DMS153 treated with DMSO at 0.1 percent for 48 hours (cell line): ENCODE measurements around the gene ZNF773.
"Not testable (repeated sequence)": the region's sequence is repeated elsewhere in the genome, so short reads cannot be mapped to it uniquely, and the experiment has no call there.

Source experiments
- DNase-seq: peaks from one replicate; lab custom pipeline; 2025; ENCODE audit not compliant: unreplicated experiment; lab: John Stamatoyannopoulos, UW

ZNF773 gene

DNA sequence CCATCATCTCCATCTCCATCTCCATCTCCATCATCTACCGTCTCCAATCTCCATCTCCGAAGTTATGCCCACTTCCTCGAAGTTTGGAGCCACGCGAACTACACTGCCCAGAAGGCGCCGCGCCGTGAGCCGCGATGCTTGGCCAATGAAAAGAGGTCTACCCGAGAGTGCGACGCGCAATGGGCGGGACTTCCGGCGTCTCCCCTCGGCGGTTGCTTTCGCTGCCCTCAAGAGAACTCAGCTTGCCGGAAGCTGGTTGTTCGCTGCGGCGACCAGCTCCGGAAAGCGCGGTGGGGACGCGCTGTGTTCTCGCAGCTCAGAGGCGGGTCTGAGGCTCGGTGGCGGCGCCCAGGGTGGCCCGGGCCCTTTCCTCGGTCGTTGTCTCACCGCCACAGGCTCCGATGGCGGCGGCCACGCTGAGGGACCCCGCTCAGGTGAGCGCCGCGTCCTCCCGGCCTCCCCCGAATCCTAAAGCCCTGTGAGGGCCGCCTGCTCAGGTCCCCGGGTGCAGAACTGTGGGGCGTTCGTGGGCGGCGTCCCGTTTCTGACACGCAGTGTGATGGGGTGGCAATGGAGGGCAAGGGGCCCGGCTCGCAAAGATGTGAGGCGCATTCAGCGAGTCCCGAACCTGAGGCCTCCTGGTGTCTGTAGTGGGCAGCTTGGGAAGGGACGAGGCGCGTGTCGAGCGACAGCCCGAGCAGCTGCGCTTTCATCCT, at the start of gene ZNF773:
ZNF773 (plus strand) TSS at position 259 of the 716 bp plus-strand sequence; CDS start at position 402, 143 bp downstream.
- DNase-seq: peak; percentile 37

DNA sequence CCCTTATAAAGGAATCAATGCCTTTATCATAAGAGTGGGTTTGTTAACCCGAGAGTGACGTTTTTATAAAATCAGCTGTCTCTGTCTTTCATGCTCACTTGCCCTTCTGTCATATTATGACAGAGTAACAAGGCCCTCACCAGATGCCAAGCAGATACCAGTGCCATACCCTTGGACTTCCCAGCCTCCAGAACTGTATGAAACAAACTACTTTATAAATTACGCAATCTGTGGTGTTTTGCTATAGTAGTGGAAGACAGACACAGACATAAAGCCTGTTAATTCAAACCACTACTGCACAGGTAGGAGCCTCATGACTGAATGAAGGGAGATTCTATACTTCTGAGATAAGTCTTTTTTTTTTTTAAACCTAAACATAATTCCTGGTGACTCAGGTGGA, 47.4 kb upstream of the ZNF773 start:
- DNase-seq: no peak

GRCh38 chr19:57465680-57466381, 33.9 kb upstream of the ZNF773 start:
- no peak for DNase-seq

DNA sequence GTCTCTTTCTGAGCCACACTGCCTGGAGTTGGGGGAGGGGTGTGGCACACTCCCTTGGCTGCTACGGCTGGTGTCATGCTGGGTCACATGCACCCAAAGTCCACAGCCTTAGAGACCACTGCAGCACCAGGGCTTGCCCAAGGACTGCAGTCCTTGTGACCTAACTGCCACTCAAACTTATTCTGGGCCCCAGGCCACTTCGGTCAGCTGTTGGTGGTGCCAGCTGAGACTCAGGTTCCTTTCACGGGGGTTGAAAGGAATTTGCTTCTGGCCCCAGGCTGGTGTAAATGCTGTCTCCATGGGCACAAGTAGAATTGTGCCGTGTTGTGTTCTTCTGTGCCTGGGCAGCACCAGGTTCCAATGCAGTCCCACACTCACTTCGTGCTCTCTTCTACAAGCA, 33.2 kb upstream of the ZNF773 start:
- DNase-seq: no peak

- DNase-seq: no peak
Observed at GRCh38 chr19:57473646-57474045, 26.1 kb upstream of the ZNF773 start.

GRCh38 chr19:57477191-57478008, 22.3 kb upstream of the ZNF773 start, which contains the start of gene ZNF772:
TSS of gene ZNF772 (minus strand) at chr19:57477566. CDS start at chr19:57477309, 257 bp downstream.
- DNase-seq: peak; percentile 75

GRCh38 chr19:57487477-57488298, 12.1 kb upstream of the ZNF773 start, which contains the start of gene ZNF419:
TSS of gene ZNF419 (plus strand) at chr19:57487750. CDS start at chr19:57487951, 201 bp downstream.
- peak; percentile 11 for DNase-seq

- DNase-seq: not testable (repeated sequence)
Observed at GRCh38 chr19:57488299-57488644, 11.5 kb upstream of the ZNF773 start.

- not testable (repeated sequence) for DNase-seq
Observed at GRCh38 chr19:57499332-57499679, 432 bp upstream of the ZNF773 start.

DNA sequence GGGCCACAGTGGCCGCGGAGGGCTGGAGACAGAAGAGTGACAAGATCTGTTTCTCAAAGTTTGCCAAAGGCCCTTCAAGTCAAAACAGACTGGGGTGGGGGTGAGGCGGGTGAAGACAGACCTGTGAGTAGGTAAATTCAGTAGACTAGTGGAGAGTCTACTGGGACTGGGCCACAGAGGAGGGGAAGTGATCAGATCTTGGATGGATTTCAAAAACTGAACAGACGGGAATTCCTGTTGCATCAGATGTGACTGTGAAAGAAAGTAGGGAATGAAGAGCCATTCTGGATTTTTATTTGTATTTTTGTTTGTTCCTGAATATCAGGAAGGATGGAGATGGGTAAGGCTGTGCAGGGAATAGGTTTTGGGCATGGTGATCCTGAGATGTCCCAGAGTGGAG, 662 bp downstream of the ZNF773 start:
- DNase-seq: not testable (repeated sequence)

DNA sequence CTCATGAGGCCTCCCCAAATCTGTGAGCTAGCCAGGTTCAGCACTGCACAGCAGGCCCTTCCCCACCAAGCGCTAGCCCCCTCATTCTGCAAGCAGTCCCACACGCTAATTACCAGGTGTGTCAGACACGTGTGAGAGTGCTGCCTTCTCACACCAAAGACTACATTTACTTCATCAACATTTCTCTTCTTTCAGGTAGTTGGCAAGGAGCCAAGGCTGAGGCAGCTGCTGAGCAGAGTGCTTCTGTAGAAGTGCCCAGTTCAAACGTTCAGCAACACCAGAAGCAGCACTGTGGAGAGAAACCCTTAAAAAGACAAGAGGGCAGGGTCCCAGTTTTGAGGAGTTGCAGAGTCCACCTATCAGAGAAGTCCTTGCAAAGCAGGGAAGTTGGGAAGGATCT, 6.4 kb downstream of the ZNF773 start:
- no peak for DNase-seq

DNA sequence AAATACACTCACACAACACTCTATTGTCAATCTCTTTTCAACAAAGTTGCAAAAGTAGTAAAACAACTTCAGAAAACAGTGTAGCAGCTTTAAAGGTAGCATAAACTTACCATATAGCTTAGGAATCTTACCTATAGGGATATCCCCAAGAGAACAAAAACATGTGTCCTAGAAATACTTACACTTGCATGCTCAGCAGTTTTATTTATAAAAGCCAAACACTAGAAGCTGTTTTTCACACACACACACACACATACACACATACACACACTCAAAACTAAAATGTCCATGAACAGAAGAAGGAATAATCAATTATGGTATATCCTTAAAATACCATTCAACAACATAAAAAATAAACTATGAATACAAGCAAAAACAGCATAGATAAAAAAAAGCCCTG, 11.7 kb downstream of the ZNF773 start:
- DNase-seq: no peak

GRCh38 chr19:57512845-57513244, 13.1 kb downstream of the ZNF773 start:
- DNase-seq: no peak

DNA sequence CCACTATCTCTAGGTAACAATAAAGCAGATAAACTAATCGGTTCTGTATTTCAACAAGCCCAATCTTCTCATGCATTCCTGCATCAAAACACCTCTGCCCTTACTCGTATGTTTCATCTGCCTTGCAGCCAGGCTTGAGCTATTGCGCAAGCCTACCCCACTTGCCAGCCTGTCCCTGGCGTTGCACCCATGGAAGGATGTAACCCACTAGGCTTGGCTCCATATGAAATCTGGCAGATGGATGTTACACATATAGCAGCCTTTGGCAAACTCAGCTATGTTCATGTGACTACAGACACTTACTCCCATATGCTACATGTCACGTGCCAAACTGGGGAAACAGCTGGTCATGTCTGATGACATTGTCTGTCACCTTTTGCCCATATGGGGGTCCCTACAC, 15.5 kb downstream of the ZNF773 start:
- no peak for DNase-seq

DNA sequence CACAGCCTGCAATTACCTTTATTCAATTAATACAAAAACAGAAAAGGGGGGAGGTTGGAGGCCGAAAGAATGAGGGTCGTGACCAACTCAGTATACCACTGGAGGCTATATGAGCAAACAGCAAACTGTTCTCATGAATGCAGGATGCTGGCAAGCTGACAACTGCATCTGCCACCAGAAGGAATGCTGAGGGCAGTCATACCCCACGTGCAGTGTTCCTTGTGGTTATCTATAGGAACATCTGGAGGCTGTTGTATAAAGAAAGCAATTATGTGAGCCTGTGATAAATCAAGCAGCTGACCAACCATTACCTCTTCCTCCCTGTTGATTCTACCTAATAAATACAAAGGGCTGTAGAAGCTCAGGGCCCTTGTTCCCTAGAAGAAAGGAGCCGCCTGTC, 18.3 kb downstream of the ZNF773 start:
- not testable (repeated sequence) for DNase-seq

GRCh38 chr19:57527136-57527881, 27.6 kb downstream of the ZNF773 start, which contains the start of gene ZNF549:
TSS of gene ZNF549 (plus strand) at chr19:57527356. CDS start at chr19:57527574, 218 bp downstream.
- DNase-seq: peak; percentile 58

DNA sequence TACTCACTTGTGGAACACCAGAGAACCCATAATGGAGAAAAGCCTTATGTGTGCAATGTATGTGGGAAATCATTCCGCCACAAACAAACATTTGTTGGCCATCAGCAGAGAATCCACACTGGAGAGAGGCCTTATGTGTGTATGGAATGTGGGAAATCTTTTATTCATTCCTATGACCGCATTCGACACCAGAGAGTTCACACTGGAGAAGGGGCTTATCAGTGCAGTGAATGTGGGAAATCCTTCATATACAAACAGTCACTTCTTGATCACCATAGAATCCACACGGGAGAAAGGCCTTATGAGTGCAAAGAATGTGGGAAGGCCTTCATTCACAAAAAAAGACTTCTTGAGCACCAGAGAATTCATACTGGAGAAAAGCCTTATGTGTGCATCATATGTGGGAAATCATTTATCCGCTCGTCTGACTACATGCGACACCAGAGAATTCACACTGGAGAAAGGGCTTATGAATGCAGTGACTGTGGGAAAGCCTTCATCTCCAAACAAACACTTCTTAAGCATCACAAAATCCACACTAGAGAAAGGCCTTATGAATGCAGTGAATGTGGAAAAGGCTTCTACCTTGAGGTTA, 38.3 kb downstream of the ZNF773 start:
- DNase-seq: no peak

- DNase-seq: no peak
Observed at GRCh38 chr19:57546513-57546912, 46.8 kb downstream of the ZNF773 start.

DNA sequence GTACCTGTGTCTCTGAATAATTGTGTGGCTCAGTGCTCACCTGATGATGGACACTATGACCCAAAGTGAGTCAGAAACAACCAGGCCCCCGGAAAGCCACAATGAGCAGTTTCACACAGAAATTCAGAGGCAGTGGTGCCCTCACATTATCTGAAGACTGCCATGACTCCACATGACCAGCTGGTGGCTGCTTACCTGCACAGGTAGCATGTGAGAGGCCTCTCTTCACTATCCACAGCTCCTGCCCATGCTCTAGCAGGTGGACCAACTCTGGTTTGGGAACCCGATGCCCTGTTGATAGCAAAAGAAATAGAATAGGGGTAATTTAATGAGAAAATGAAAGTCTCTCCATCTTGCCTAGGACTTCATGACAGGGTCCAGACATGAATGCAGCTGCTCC, 52.7 kb downstream of the ZNF773 start:
- no peak for DNase-seq

- DNase-seq: no peak
Observed at GRCh38 chr19:57557659-57558058, 57.9 kb downstream of the ZNF773 start.
